Endothelial cell (in vitro differentiated cells): ENCODE data around the gene HYAL3. TPM values are rescaled to one million over a fixed set of nuclear protein-coding genes. Genes with fewer than 3 reads are reported as not detected.
A peak's percentile ranks its signal among the peaks of the same experiment; 100 is the strongest.

Source experiments
- DNase-seq: peaks from one replicate; pipeline ENCODE4 v3.0.0; 2021; ENCODE audit warnings: low spot score
- H3K27ac Mint-ChIP-seq: one replicate; pipeline ENCODE4 v1.8.0; 2021; ENCODE audit warnings: mixed read lengths, inconsistent platforms; ENCODE audit not compliant: unreplicated experiment
- H3K27me3 Mint-ChIP-seq: one replicate; pipeline ENCODE4 v1.8.0; 2021; ENCODE audit warnings: mild to moderate bottlenecking, moderate library complexity, mixed read lengths, inconsistent platforms; ENCODE audit not compliant: unreplicated experiment
- H3K36me3 Mint-ChIP-seq: one replicate; pipeline ENCODE4 v1.8.0; 2021; ENCODE audit warnings: mild to moderate bottlenecking, low read depth, mixed read lengths, inconsistent platforms; ENCODE audit not compliant: unreplicated experiment
- H3K4me1 Mint-ChIP-seq: one replicate; pipeline ENCODE4 v1.8.0; 2021; ENCODE audit warnings: mild to moderate bottlenecking, mixed read lengths, inconsistent platforms; ENCODE audit not compliant: unreplicated experiment
- H3K4me3 Mint-ChIP-seq: one replicate; pipeline ENCODE4 v1.8.0; 2021; ENCODE audit warnings: mild to moderate bottlenecking, mixed read lengths, inconsistent platforms; ENCODE audit not compliant: unreplicated experiment
- H3K9me3 Mint-ChIP-seq: one replicate; pipeline ENCODE4 v1.8.0; 2021; ENCODE audit warnings: mixed read lengths, inconsistent platforms; ENCODE audit not compliant: unreplicated experiment
- total RNA-seq: library from RNA; stranded (reverse); fragmentation: NEBNext Ultra II Directional; extraction: Animal tissue kit (Norgen Biotek cat#: 25700); gene quantifications from one replicate; pipeline ENCODE4 v1.2.1, GENCODE V29; 2021; ENCODE audit not compliant: unreplicated experiment
- TF ChIP-seq, protein P1 (sequence below): fragments of 200-600 bp; sonication (generic); IDR thresholded peaks from one replicate; pipeline ENCODE4 v1.5.0; 2021; ENCODE audit warnings: antibody characterized with exemption; ENCODE audit not compliant: unreplicated experiment

The HYAL3 gene
- total RNA-seq, 1 donor from 2014 or later, result 12.7 TPM

- peaks cover 4% of the 10 kb centered on the region for H3K36me3 Mint-ChIP-seq
- no peak overlapping the region for H3K27ac Mint-ChIP-seq
- no peaks in the 10 kb centered on the region for H3K9me3 Mint-ChIP-seq
- peaks cover 16% of the 10 kb centered on the region for H3K4me1 Mint-ChIP-seq
- TF ChIP-seq, protein P1, sequence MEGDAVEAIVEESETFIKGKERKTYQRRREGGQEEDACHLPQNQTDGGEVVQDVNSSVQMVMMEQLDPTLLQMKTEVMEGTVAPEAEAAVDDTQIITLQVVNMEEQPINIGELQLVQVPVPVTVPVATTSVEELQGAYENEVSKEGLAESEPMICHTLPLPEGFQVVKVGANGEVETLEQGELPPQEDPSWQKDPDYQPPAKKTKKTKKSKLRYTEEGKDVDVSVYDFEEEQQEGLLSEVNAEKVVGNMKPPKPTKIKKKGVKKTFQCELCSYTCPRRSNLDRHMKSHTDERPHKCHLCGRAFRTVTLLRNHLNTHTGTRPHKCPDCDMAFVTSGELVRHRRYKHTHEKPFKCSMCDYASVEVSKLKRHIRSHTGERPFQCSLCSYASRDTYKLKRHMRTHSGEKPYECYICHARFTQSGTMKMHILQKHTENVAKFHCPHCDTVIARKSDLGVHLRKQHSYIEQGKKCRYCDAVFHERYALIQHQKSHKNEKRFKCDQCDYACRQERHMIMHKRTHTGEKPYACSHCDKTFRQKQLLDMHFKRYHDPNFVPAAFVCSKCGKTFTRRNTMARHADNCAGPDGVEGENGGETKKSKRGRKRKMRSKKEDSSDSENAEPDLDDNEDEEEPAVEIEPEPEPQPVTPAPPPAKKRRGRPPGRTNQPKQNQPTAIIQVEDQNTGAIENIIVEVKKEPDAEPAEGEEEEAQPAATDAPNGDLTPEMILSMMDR, result no peak
- peaks cover 3% of the 10 kb centered on the region for H3K27me3 Mint-ChIP-seq
- no peak for DNase-seq
- H3K4me3 Mint-ChIP-seq, result no peak overlapping the region
Observed at GRCh38 chr3:50294492-50295403, 4.5 kb downstream of the HYAL3 start.

DNA sequence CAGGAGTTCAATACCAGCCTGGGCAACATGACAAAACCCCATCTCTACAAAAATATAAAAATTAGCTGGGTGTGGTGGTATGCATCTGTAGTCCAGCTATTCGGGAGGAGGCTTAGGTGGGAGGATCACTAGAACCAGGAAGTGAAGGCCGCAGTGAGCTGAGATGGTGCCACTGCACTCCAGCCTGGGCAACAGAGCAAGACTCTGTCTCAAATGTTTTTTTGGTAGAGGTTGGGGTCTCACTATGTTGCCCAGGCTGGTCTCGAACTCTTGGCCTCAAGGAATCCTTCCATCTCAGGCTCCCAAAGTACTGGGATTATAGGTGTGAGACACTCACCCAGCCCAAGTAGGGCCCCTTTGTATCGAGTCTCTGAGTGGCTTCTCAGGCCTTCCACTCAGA, 5.1 kb downstream of the HYAL3 start:
- no peaks in the 10 kb centered on the region for H3K9me3 Mint-ChIP-seq
- H3K27me3 Mint-ChIP-seq, result peaks cover 6% of the 10 kb centered on the region
- H3K36me3 Mint-ChIP-seq, result peaks cover 4% of the 10 kb centered on the region
- H3K27ac Mint-ChIP-seq, result no peak overlapping the region
- no peak overlapping the region for H3K4me3 Mint-ChIP-seq
- peaks cover 15% of the 10 kb centered on the region for H3K4me1 Mint-ChIP-seq
- TF ChIP-seq, protein P1, result no peak
- DNase-seq, result no peak

DNA sequence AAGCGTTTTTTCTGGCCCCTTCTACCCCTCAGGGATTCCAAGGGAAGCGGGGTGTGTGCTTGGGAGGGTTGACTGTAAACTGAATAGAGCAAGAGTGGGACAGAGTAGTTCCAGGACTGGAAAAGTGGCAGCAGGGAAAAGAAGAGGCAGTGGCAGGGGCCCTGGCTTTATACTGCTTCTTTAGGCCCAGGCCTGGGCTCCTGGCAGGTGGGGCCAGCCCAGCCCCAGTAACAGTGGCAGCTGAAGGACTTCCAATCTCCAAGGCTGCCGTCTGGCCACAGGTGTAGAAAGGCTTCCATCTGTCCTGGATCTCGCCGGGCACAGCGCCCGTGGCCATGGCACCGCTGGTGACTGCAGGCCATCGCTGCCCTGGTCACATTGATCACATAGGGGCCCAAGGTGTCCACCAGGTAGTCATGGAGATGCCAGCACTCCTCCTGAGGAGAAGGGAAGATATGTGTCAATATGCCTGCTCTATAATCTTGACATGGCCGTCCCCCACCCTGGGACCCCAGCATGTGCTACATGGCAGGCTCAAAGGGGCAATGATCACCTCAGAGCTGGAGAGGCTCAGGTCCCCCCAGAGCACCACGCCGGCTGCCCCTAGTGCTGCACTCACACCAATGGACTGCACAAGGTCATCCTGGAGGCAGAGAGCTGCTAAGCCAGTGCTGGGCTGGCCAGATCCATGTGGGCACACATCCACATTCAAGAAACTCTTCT, 6.0 kb downstream of the HYAL3 start:
- Mint-ChIP-seq H3K27me3 (peaks cover 11% of the 10 kb centered on the region), H3K36me3 (peaks cover 4% of the 10 kb centered on the region), H3K9me3 (no peaks in the 10 kb centered on the region), H3K27ac (peak overlapping the region; percentile 83), H3K4me3 (peak overlapping the region; percentile 87), H3K4me1 (peaks cover 15% of the 10 kb centered on the region)
- no peak for DNase-seq
- TF ChIP-seq, protein P1, result no peak

GRCh38 chr3:50292159-50293078, 6.8 kb downstream of the HYAL3 start, which contains the start of gene IFRD2:
IFRD2 (minus strand) TSS chr3:50292429; CDS start chr3:50292274, 155 bp downstream.
- peak; percentile 93 for DNase-seq
- TF ChIP-seq, protein P1, result no peak
- Mint-ChIP-seq H3K27ac (peak within 1 kb of the TSS; percentile 83), H3K36me3 (peaks cover 4% of the 10 kb centered on the region), H3K4me3 (peak within 1 kb of the TSS; percentile 92), H3K4me1 (peaks cover 12% of the 10 kb centered on the region), H3K9me3 (no peaks in the 10 kb centered on the region), H3K27me3 (peaks cover 11% of the 10 kb centered on the region)
